GM12878 (cell line): ENCODE measurements around the gene CSAG2. TPM values are rescaled to one million over a fixed set of nuclear protein-coding genes. Genes with fewer than 3 reads are reported as not detected.
"Not testable (repeated sequence)": the region's sequence is repeated elsewhere in the genome, so short reads cannot be mapped to it uniquely, and the experiment has no call there.

Source experiments
- ATAC-seq: fragments of 200-7000 bp; cut with Tn5 transposase; 3 replicates; pipeline ENCODE4 v1.9.1; 2020; ENCODE audit warnings: mild to moderate bottlenecking, moderate library complexity
- BruUV-seq: library from RNA; stranded (reverse); fragments of 400-500 nt; replicated peaks from 2 replicates; lab custom pipeline; 2021; lab: Mats Ljungman, UMichigan
- CTCF ChIA-PET: fragments of 300-600 bp; sonication (Branson Sonifier 250); formaldehyde crosslinking; extraction: SDS; loops from one replicate; lab custom pipeline; 2021; ENCODE audit warnings: inconsistent platforms; lab: Yijun Ruan, JAX
- POLR2A ChIA-PET: fragments of 350-600 bp; formaldehyde crosslinking; extraction: SDS; loops from one replicate; lab custom pipeline; 2021; ENCODE audit warnings: inconsistent platforms; lab: Charles Lee
- RAD21 ChIA-PET: fragments of 300-600 bp; sonication (Branson Sonifier 250); formaldehyde crosslinking; loops from one replicate; lab custom pipeline; 2023; ENCODE audit warnings: antibody characterized with exemption; ENCODE audit not compliant: unreplicated experiment; lab: Charles Lee
- SMC1A ChIA-PET: fragments of 300-600 bp; sonication (Branson Sonifier 250); formaldehyde crosslinking; loops from one replicate; lab custom pipeline; 2023; ENCODE audit not compliant: unreplicated experiment, uncharacterized antibody; lab: Charles Lee
- DNase-seq: peaks from one replicate; pipeline ENCODE4 v3.0.0-alpha.2; 2011; ENCODE audit warnings: low read depth, low spot score
- FAIRE-seq: peaks from 3 replicates; lab custom pipeline; 2011; peaks lifted over from hg19 to GRCh38; lab: Jason Lieb, UNC
- H2AFZ ChIP-seq: 2 replicates; pipeline ENCODE4 v1.6.0; 2011; ENCODE audit warnings: low read depth, low read length, control low read depth; ENCODE audit not compliant: control insufficient read depth
- H3K27ac ChIP-seq: 2 replicates; pipeline ENCODE4 v1.5.1; 2011; ENCODE audit warnings: control low read depth; ENCODE audit not compliant: control insufficient read depth, insufficient read depth
- H3K27me3 ChIP-seq, 2 experiments: replicated peaks in 1 of 2; 2 replicates each; pipeline versions ENCODE4 v1.6.0 to v1.6.1; 2011; ENCODE audit warnings: low read length in 1 of 2; ENCODE audit not compliant: control insufficient read depth in 2 of 2, insufficient read depth in 2 of 2
- H3K36me3 ChIP-seq, 2 experiments: 2 replicates each; pipeline ENCODE4 v1.5.1; 2011; ENCODE audit warnings: low read length in 1 of 2; ENCODE audit not compliant: control insufficient read depth in 2 of 2, insufficient read depth in 2 of 2
- H3K4me1 ChIP-seq: 2 replicates; pipeline ENCODE4 v1.6.1; 2011; ENCODE audit warnings: mild to moderate bottlenecking, low read length, moderate library complexity, mixed read lengths; ENCODE audit not compliant: control insufficient read depth, insufficient read depth
- H3K4me2 ChIP-seq: 2 replicates; pipeline ENCODE4 v1.6.0; 2011; ENCODE audit warnings: control low read depth; ENCODE audit not compliant: control insufficient read depth, insufficient read depth
- H3K4me3 ChIP-seq: fragments of 200-600 bp; sonication (generic); 2 replicates; pipeline ENCODE4 v1.5.1; 2016
- H3K79me2 ChIP-seq: 2 replicates; pipeline ENCODE4 v1.6.0; 2011; ENCODE audit warnings: low read length; ENCODE audit not compliant: control insufficient read depth, insufficient read depth
- H3K9ac ChIP-seq: 2 replicates; pipeline ENCODE4 v1.8.0; 2011; ENCODE audit warnings: low read length, control low read depth, mixed read lengths; ENCODE audit not compliant: control insufficient read depth, insufficient read depth
- H3K9me3 ChIP-seq: replicated peaks from 3 replicates; pipeline ENCODE4 v1.5.1; 2011; ENCODE audit warnings: mild to moderate bottlenecking, low read length; ENCODE audit not compliant: control insufficient read depth, insufficient read depth
- H4K20me1 ChIP-seq: 2 replicates; pipeline ENCODE4 v1.6.0; 2011; ENCODE audit not compliant: control insufficient read depth, insufficient read depth
- WGBS: methylation state at CpG from one replicate; pipeline ENCODE4 v1.1.6; 2016; ENCODE audit warnings: low lambda C conversion rate; ENCODE audit not compliant: insufficient replicate concordance, insufficient coverage; ENCODE audit errors: missing lambda C conversion rate; 5-methylcytosine and 5-hydroxymethylcytosine counted together
- in situ Hi-C: fragments of 300-500 bp; cut with MboI; formaldehyde crosslinking; loops from 9 replicates; pipeline ENCODE4 v1.14.3; 2018; ENCODE audit warnings: mixed read lengths
- intact Hi-C: fragments of 100-400 bp; cut with micrococcal nuclease; formaldehyde crosslinking; loops from one replicate; pipeline ENCODE4 v1.14.2; 2022; ENCODE audit not compliant: unreplicated experiment
- polyA plus RNA-seq, 11 experiments: library from polyadenylated mRNA; depleted of rRNA in 4 of 11; unstranded in 6 of 11; stranded (reverse) in 5 of 11; fragments of >200 nt; fragmentation: Nextera tagmentation in 4 of 11; fragmentation: Illumina TruSeq in 1 of 11; extraction: Ambion mirVana in 4 of 11; extraction: Trizol in 1 of 11; gene quantifications; 1 replicate in 1 of 11; 2 replicates in 10 of 11; pipeline versions ENCODE4 v1.2.1 to v1.2.3, GENCODE V29; 2011 to 2016; ENCODE audit warnings: inconsistent platforms in 2 of 11, missing spikeins in 2 of 11, low read depth in 1 of 11
- total RNA-seq, 4 experiments: library from RNA; depleted of rRNA in 3 of 4; stranded (reverse); fragments of >200 nt in 3 of 4; fragmentation: Illumina TruSeq in 1 of 4; extraction: Trizol in 1 of 4; gene quantifications; 2 replicates each; pipeline versions ENCODE4 v1.2.1 to v1.2.3, GENCODE V29; 2013 to 2021

The CSAG2 gene
- total and polyA plus RNA-seq, 10 of the 15 experiments (the other 5 are each of a cell fraction or from before 2014, with no cell fraction given): 0.14 to 0.83 (median 0.46) TPM; not detected in 3

- WGBS: no CpG with 5 or more reads among the region's 5 CpGs
- SMC1A ChIA-PET, H3K4me2 ChIP-seq, DNase-seq, CTCF ChIA-PET, POLR2A ChIA-PET, H3K79me2 ChIP-seq, H4K20me1 ChIP-seq, H3K36me3 ChIP-seq, H3K27me3 ChIP-seq, intact Hi-C loops, H3K9ac ChIP-seq, H2AFZ ChIP-seq, H3K9me3 ChIP-seq, in situ Hi-C loops, H3K4me1 ChIP-seq, BruUV-seq, H3K27ac ChIP-seq, H3K4me3 ChIP-seq, RAD21 ChIA-PET: not testable (repeated sequence)
- FAIRE-seq (peak; percentile 75), ATAC-seq (peak; percentile 41; the same call in 1 of the 3 replicates)
These were observed 4.1 kb upstream of the CSAG2 start for GRCh38 chrX:152713195-152713594.

- DNase-seq, CTCF ChIA-PET, SMC1A ChIA-PET, H3K9me3 ChIP-seq, H4K20me1 ChIP-seq, POLR2A ChIA-PET, RAD21 ChIA-PET, ATAC-seq, BruUV-seq, H3K36me3 ChIP-seq, H3K9ac ChIP-seq, intact Hi-C loops, in situ Hi-C loops, H3K4me3 ChIP-seq, H3K27ac ChIP-seq, H3K79me2 ChIP-seq, H2AFZ ChIP-seq, H3K27me3 ChIP-seq, H3K4me1 ChIP-seq, FAIRE-seq, H3K4me2 ChIP-seq: not testable (repeated sequence)
- 33% methylated on average over 3 of the region's 7 CpGs for WGBS
These were observed 2.6 kb downstream of the CSAG2 start for GRCh38 chrX:152706500-152706899.

- H3K4me1 ChIP-seq, H4K20me1 ChIP-seq, H3K79me2 ChIP-seq, FAIRE-seq, POLR2A ChIA-PET, H3K4me2 ChIP-seq, H3K4me3 ChIP-seq, H3K36me3 ChIP-seq, H3K27ac ChIP-seq, CTCF ChIA-PET, RAD21 ChIA-PET, H3K9ac ChIP-seq, BruUV-seq, H3K27me3 ChIP-seq, H2AFZ ChIP-seq, SMC1A ChIA-PET, H3K9me3 ChIP-seq, ATAC-seq, intact Hi-C loops, DNase-seq, in situ Hi-C loops: not testable (repeated sequence)
- WGBS: 46% methylated on average over 4 of the region's 5 CpGs
These were observed 8.7 kb downstream of the CSAG2 start for GRCh38 chrX:152700390-152700789.

- H2AFZ ChIP-seq, SMC1A ChIA-PET, CTCF ChIA-PET, H3K27me3 ChIP-seq, H3K36me3 ChIP-seq, RAD21 ChIA-PET, ATAC-seq, H3K9me3 ChIP-seq, BruUV-seq, intact Hi-C loops, FAIRE-seq, H3K9ac ChIP-seq, DNase-seq, in situ Hi-C loops, H4K20me1 ChIP-seq, H3K4me2 ChIP-seq, H3K27ac ChIP-seq, H3K79me2 ChIP-seq, POLR2A ChIA-PET, H3K4me3 ChIP-seq, H3K4me1 ChIP-seq: not testable (repeated sequence)
- 13% methylated on average over 3 of the region's 34 CpGs for WGBS
These were observed 10.8 kb downstream of the CSAG2 start, which contains the start of gene MAGEA3 for GRCh38 chrX:152697952-152698931. TSS of gene MAGEA3 (plus strand) at chrX:152698794. CDS start at chrX:152700833, 2,039 bp downstream.
